HepG2 (cell line): Measurements from ENCODE around the gene SEC23IP. TPM values are rescaled to one million over a fixed set of nuclear protein-coding genes. Genes with fewer than 3 reads are reported as not detected.
A peak's percentile ranks its signal among the peaks of the same experiment; 100 is the strongest.

Source experiments
- ATAC-seq: fragments of 200-7000 bp; cut with Tn5 transposase; 3 replicates; pipeline ENCODE4 v1.9.1; 2020; ENCODE audit warnings: mild to moderate bottlenecking, moderate library complexity
- BruUV-seq: library from RNA; stranded (reverse); fragments of 400-500 nt; replicated peaks from 2 replicates; lab custom pipeline; 2021; lab: Mats Ljungman, UMichigan
- CTCF ChIA-PET: fragments of 300-600 bp; formaldehyde crosslinking; extraction: SDS; loops from one replicate; lab custom pipeline; 2021; ENCODE audit warnings: low total read pairs, inconsistent platforms, low intra/inter-chr PET ratio; lab: Yijun Ruan, JAX
- POLR2A ChIA-PET: fragments of 350-600 bp; sonication (Branson Sonifier 250); formaldehyde crosslinking; loops from one replicate; lab custom pipeline; 2020; ENCODE audit warnings: antibody characterized with exemption, inconsistent platforms; lab: Yijun Ruan, JAX
- DNase-seq: peaks from one replicate; pipeline ENCODE4 v3.0.0-alpha.2; 2015; ENCODE audit warnings: low spot score
- FAIRE-seq: peaks from 3 replicates; lab custom pipeline; 2011; peaks lifted over from hg19 to GRCh38; lab: Jason Lieb, UNC
- H2AFZ ChIP-seq: one replicate; pipeline ENCODE4 v1.6.1; 2011; ENCODE audit warnings: low read length, inconsistent platforms
- H3K27ac ChIP-seq: fragments of 300-600 bp; 3 replicates; pipeline ENCODE4 v1.8.0; 2011; ENCODE audit warnings: mixed run types, mild to moderate bottlenecking, mixed read lengths, low read length, inconsistent platforms; ENCODE audit not compliant: insufficient read depth; ENCODE audit errors: extremely low read length
- H3K27me3 ChIP-seq, 2 experiments: fragments of 200-600 bp in 1 of 2; 2 replicates in 1 of 2; 3 replicates in 1 of 2; pipeline versions ENCODE4 v1.6.0 to v1.8.0; 2011; ENCODE audit warnings: low read length in 2 of 2, mild to moderate bottlenecking in 2 of 2, moderate library complexity in 2 of 2, inconsistent platforms in 1 of 2; ENCODE audit not compliant: insufficient read depth in 2 of 2, control insufficient read depth in 1 of 2
- H3K36me3 ChIP-seq, 2 experiments: fragments of 200-600 bp in 1 of 2; replicated peaks in 1 of 2; 2 replicates in 1 of 2; 3 replicates in 1 of 2; pipeline versions ENCODE4 v1.5.1 to v1.8.0; 2011; ENCODE audit warnings: low read length in 2 of 2, inconsistent platforms in 1 of 2; ENCODE audit not compliant: insufficient read depth in 2 of 2, control insufficient read depth in 1 of 2
- H3K4me1 ChIP-seq: 2 replicates; pipeline ENCODE4 v1.5.1; 2012; ENCODE audit warnings: low read length, inconsistent platforms; ENCODE audit not compliant: insufficient read depth
- H3K4me2 ChIP-seq: 2 replicates; pipeline ENCODE4 v1.6.0; 2011; ENCODE audit warnings: low read depth, low read length, inconsistent platforms
- H3K4me3 ChIP-seq, 3 experiments: fragments of 200-600 bp in 1 of 3; sonication (generic), shearing (Covaris generic) in 1 of 3; replicated peaks in 1 of 3; 2 replicates each; pipeline ENCODE4 v1.5.1; 2011 to 2016; ENCODE audit warnings: low read length in 3 of 3, inconsistent platforms in 2 of 3, low read depth in 2 of 3, mild to moderate bottlenecking in 2 of 3, control low read depth in 1 of 3, mixed read lengths in 1 of 3; ENCODE audit not compliant: insufficient read depth in 1 of 3
- H3K79me2 ChIP-seq: one replicate; pipeline ENCODE4 v1.6.1; 2011; ENCODE audit warnings: low read length, inconsistent platforms; ENCODE audit not compliant: insufficient read depth
- H3K9ac ChIP-seq: 2 replicates; pipeline ENCODE4 v1.6.0; 2011; ENCODE audit warnings: mild to moderate bottlenecking, low read depth, low read length, inconsistent platforms; ENCODE audit not compliant: insufficient read depth
- H3K9me3 ChIP-seq: 2 replicates; pipeline ENCODE4 v1.5.1; 2012; ENCODE audit warnings: mild to moderate bottlenecking, low read length
- H4K20me1 ChIP-seq: 2 replicates; pipeline ENCODE4 v1.6.0; 2011; ENCODE audit warnings: inconsistent platforms, mild to moderate bottlenecking, low read length, moderate library complexity; ENCODE audit not compliant: insufficient read depth
- ARID2 ChIP-seq: sonication (generic); formaldehyde crosslinking; IDR thresholded peaks from 2 replicates; pipeline ENCODE4 v1.8.1; 2022; ENCODE audit warnings: mild to moderate bottlenecking, missing genetic modification reagents, borderline replicate concordance
- ATF3 ChIP-seq: sonication (generic); formaldehyde crosslinking; IDR thresholded peaks from 2 replicates; pipeline ENCODE4 v1.4.0; 2020; ENCODE audit warnings: missing genetic modification reagents
- CCDC6 ChIP-seq: sonication (generic); formaldehyde crosslinking; IDR thresholded peaks from 2 replicates; pipeline ENCODE4 v1.8.1; 2022; ENCODE audit warnings: mild to moderate bottlenecking, missing genetic modification reagents, moderate library complexity
- FOXO4 ChIP-seq: sonication (generic); formaldehyde crosslinking; conservative IDR thresholded peaks from 2 replicates; pipeline ENCODE4 v1.8.1; 2023; ENCODE audit warnings: missing genetic modification reagents
- MIER2 ChIP-seq: IDR thresholded peaks from 2 replicates; pipeline ENCODE4 v1.6.1; 2016; ENCODE audit warnings: missing biosample characterization, missing genetic modification reagents
- MXD1 ChIP-seq: sonication (generic); formaldehyde crosslinking; IDR thresholded peaks from 2 replicates; pipeline ENCODE4 v1.4.0; 2020; ENCODE audit warnings: mild to moderate bottlenecking, missing genetic modification reagents
- PRDM4 ChIP-seq: sonication (generic); formaldehyde crosslinking; IDR thresholded peaks from 2 replicates; pipeline ENCODE4 v1.9.0; 2021; ENCODE audit warnings: missing genetic modification reagents, borderline replicate concordance
- RBFOX2 ChIP-seq: fragments of 200-400 bp; formaldehyde crosslinking; IDR thresholded peaks from 2 replicates; pipeline ENCODE4 v1.6.1; 2017; ENCODE audit warnings: low read depth, mild to moderate bottlenecking, low read length
- SP4 ChIP-seq: sonication (generic); formaldehyde crosslinking; IDR thresholded peaks from 2 replicates; pipeline ENCODE4 v1.8.1; 2023; ENCODE audit warnings: mild to moderate bottlenecking, missing genetic modification reagents
- YEATS4 ChIP-seq: sonication (generic); formaldehyde crosslinking; IDR thresholded peaks from 2 replicates; pipeline ENCODE4 v1.4.0; 2020; ENCODE audit warnings: missing genetic modification reagents, borderline replicate concordance
- ZNF225 ChIP-seq: sonication (generic); formaldehyde crosslinking; IDR thresholded peaks from 2 replicates; pipeline ENCODE4 v1.4.0; 2020; ENCODE audit warnings: mild to moderate bottlenecking, missing genetic modification reagents
- ZNF317 ChIP-seq: sonication (generic); formaldehyde crosslinking; IDR thresholded peaks from 2 replicates; pipeline ENCODE4 v1.5.0; 2020; ENCODE audit warnings: mild to moderate bottlenecking, missing genetic modification reagents
- ZNF558 ChIP-seq: sonication (generic); formaldehyde crosslinking; IDR thresholded peaks from 2 replicates; pipeline ENCODE4 v1.9.0; 2022; ENCODE audit warnings: mild to moderate bottlenecking, missing genetic modification reagents, borderline replicate concordance
- ZNF570 ChIP-seq: sonication (generic); formaldehyde crosslinking; IDR thresholded peaks from 2 replicates; pipeline ENCODE4 v1.4.0; 2020; ENCODE audit warnings: mild to moderate bottlenecking, missing genetic modification reagents, borderline replicate concordance
- WGBS: methylation state at CpG from one replicate; pipeline ENCODE4 v1.1.6; 2017; ENCODE audit warnings: low lambda C conversion rate; 5-methylcytosine and 5-hydroxymethylcytosine counted together
- in situ Hi-C: cut with HindIII; loops from 2 replicates; pipeline ENCODE4 v1.10.0; 2017; ENCODE audit warnings: low pct_unique_long_range_greater_than_20kb; ENCODE audit not compliant: extremely low pct_ligation_motif_present
- intact Hi-C: fragments of 100-400 bp; cut with micrococcal nuclease; formaldehyde crosslinking; loops from one replicate; pipeline ENCODE4 v1.10.0; 2022; ENCODE audit not compliant: unreplicated experiment
- polyA plus RNA-seq, 8 experiments: library from polyadenylated mRNA; depleted of rRNA in 3 of 8; stranded (reverse) in 7 of 8; unstranded in 1 of 8; fragments of >200 nt; fragmentation: Illumina TruSeq in 4 of 8; extraction: Trizol in 4 of 8; gene quantifications; 2 replicates each; pipeline versions ENCODE4 v1.2.1 to v1.2.3, GENCODE V29; 2011 to 2016; ENCODE audit warnings: low read depth in 4 of 8, missing spikeins in 1 of 8, mixed read lengths in 1 of 8; ENCODE audit not compliant: insufficient read depth in 1 of 8
- total RNA-seq, 5 experiments: library from RNA; depleted of rRNA; stranded (reverse); fragments of >200 nt; fragmentation: Illumina TruSeq; extraction: Trizol; gene quantifications; 2 replicates each; pipeline ENCODE4 v1.2.3, GENCODE V29; 2016; ENCODE audit warnings: low read depth in 1 of 5
- TF ChIP-seq, protein P1 (sequence below): sonication (generic); formaldehyde crosslinking; IDR thresholded peaks from 2 replicates; pipeline ENCODE4 v1.4.0; 2020; ENCODE audit warnings: low read depth, mild to moderate bottlenecking, missing genetic modification reagents
- TF ChIP-seq, protein P2 (sequence below): IDR thresholded peaks from 2 replicates; pipeline ENCODE4 v1.6.1; 2012; ENCODE audit warnings: inconsistent platforms

The SEC23IP gene
- total and polyA plus RNA-seq, 2 of the 13 experiments (the other 11 are each of a cell fraction or from before 2014, with no cell fraction given): 32.3 to 57.7 TPM

- TF ChIP-seq ATF3 (CRISPR knock-in tag): 0 out of 2 replicates have a peak, but pooled peaks have one; percentile 20
- TF ChIP-seq, protein P1, sequence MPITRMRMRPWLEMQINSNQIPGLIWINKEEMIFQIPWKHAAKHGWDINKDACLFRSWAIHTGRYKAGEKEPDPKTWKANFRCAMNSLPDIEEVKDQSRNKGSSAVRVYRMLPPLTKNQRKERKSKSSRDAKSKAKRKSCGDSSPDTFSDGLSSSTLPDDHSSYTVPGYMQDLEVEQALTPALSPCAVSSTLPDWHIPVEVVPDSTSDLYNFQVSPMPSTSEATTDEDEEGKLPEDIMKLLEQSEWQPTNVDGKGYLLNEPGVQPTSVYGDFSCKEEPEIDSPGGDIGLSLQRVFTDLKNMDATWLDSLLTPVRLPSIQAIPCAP: no peak
- TF ChIP-seq CCDC6 (CRISPR knock-in tag): 0 out of 2 replicates have a peak, but pooled peaks have one; percentile 62
- TF ChIP-seq PRDM4 (CRISPR knock-in tag): no peak
- TF ChIP-seq RBFOX2: peak; percentile 83
Observed at GRCh38 chr10:119872610-119872859, 20.0 kb upstream of the SEC23IP start, which contains the start of gene MCMBP (continued).

DNA sequence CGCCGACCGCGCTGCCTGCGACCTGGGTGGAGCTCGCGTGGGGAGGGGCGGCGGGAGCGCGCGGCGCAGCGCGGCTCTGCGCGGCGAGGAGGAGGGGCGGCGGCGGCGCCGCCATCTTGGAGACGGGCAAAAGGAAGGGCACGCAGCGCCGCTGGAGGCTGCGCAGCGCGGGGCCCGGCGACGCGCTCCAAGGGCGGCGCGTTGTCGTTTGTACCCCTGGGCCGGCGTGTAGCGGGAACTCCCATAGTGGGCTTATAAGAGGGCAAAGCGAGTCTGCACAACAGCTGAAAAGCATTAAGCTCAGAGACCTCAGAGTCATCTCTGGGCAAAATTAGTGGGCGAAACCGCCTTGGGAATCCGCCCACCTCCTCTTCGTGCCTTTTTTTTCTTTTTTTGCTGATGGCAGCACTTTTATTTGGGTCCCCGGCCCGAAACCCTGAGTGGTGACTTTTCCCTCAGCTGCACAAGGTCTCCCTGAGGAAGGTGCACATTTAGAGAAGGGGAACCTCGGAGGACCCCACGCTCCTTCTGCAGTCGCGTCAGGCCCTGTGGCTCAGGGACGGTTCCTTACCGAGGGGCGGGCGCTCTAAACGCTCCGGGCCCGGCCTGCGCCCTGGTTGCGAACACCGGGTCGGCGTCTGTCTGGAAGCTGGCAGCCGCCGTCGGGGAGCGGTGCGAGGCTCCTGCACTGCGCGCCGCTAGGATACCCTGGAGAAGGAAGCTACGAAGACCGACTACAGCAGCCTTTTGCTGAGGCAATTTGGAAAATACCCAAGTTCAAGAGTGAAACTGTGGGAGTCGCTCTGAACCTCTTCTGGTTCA is 19.5 kb upstream of the SEC23IP start:
- Histone ChIP-seq H3K27me3 (no peaks in the 10 kb centered on the region; a peak in 1 of 5 replicates), H3K9me3 (no peaks in the 10 kb centered on the region), H3K36me3 (no peaks in the 10 kb centered on the region), H3K9ac (peak overlapping the region; percentile 92), H3K79me2 (peaks cover 44% of the 10 kb centered on the region), H3K4me2 (peak overlapping the region; percentile 89), H4K20me1 (peaks cover 9% of the 10 kb centered on the region; the same call in 1 of the 2 replicates), H2AFZ (peak overlapping the region; percentile 81), H3K4me1 (peaks cover 36% of the 10 kb centered on the region), H3K4me3 (peak overlapping the region; percentile 79 to 98 (median 85)), H3K27ac (peak overlapping the region; percentile 88)
- intact Hi-C loops: loop anchor here (2.0 to 5.0 kb wide), 2 partner anchors 20 to 556 kb away; partner anchors contain the start of gene SEC23IP
- ChIA-PET POLR2A (interaction anchor here (1.1 to 4.0 kb wide), 9 partner anchors 10 to 230 kb away, joined by 3 to 79 read pairs (median 9); partner anchors contain the start of genes BAG3, INPP5F and SEC23IP), CTCF (no interaction called here)
- no peak for FAIRE-seq
- 1% methylated on average over 53 of the region's 75 CpGs for WGBS
- BruUV-seq: TSS peak; percentile 85
- DNase-seq: peak; percentile 68
- peak; percentile 92 for ATAC-seq
- in situ Hi-C loops: no loop called here
- no peak for TF ChIP-seq ZNF225
- peak; percentile 58 for TF ChIP-seq SP4 (CRISPR knock-in tag)
- no peak for TF ChIP-seq ZNF570 (CRISPR knock-in tag)
- TF ChIP-seq, protein P2, sequence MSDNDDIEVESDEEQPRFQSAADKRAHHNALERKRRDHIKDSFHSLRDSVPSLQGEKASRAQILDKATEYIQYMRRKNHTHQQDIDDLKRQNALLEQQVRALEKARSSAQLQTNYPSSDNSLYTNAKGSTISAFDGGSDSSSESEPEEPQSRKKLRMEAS: peak; percentile 93
- no peak for TF ChIP-seq MIER2 (CRISPR knock-in tag)
- peak; percentile 37; the same call in 1 of the 2 replicates for TF ChIP-seq YEATS4
- no peak for TF ChIP-seq FOXO4 (CRISPR knock-in tag)
- peak; percentile 42 for TF ChIP-seq ZNF558 (CRISPR knock-in tag)
- TF ChIP-seq ARID2: 0 out of 2 replicates have a peak, but pooled peaks have one; percentile 73
- TF ChIP-seq ZNF317 (CRISPR knock-in tag): peak; percentile 61; the same call in 1 of the 2 replicates
- no peak for TF ChIP-seq MXD1 (CRISPR knock-in tag)
